Stimulated activated effector memory CD8-positive, alpha-beta T cell treated with anti-CD3 and anti-CD28 coated beads, Interleukin-12 subunit alpha, Interleukin-12 subunit beta, amount 100 ng/mL, for 72 hours (primary cell): Measurements from ENCODE around the gene BIRC3.
"Not testable (repeated sequence)": the region's sequence is repeated elsewhere in the genome, so short reads cannot be mapped to it uniquely, and the experiment has no call there.

ENCODE experiments used
- ATAC-seq: fragments of 150-1000 bp; cut with Tn5 transposase; 2 replicates; pipeline ENCODE4 v1.10.0; 2021
- DNase-seq, 2 donors: peaks; one replicate each; pipeline ENCODE4 v3.0.0; 2021 to 2022; ENCODE audit warnings: low spot score in 2 of 2
- H3K27ac Mint-ChIP-seq: one replicate; pipeline ENCODE4 v1.8.0; 2022; ENCODE audit warnings: mild to moderate bottlenecking, mixed read lengths
- H3K36me3 Mint-ChIP-seq: one replicate; pipeline ENCODE4 v1.8.0; 2022; ENCODE audit warnings: mild to moderate bottlenecking, mixed read lengths
- H3K4me1 Mint-ChIP-seq: one replicate; pipeline ENCODE4 v1.8.0; 2022; ENCODE audit warnings: mixed read lengths
- H3K4me3 Mint-ChIP-seq: one replicate; pipeline ENCODE4 v1.8.0; 2022; ENCODE audit warnings: mild to moderate bottlenecking, mixed read lengths
- H3K9me3 Mint-ChIP-seq: one replicate; pipeline ENCODE4 v1.8.0; 2022; ENCODE audit warnings: mixed read lengths

Gene BIRC3

GRCh38 chr11:102331341-102331740 lies 14.1 kb downstream of the BIRC3 start:
- H3K27ac Mint-ChIP-seq = peak overlapping the region; percentile 13
- no peak for ATAC-seq
- H3K36me3 Mint-ChIP-seq = peaks cover 100% of the 10 kb centered on the region
- peaks cover 16% of the 10 kb centered on the region for H3K4me1 Mint-ChIP-seq
- DNase-seq = no peak
- H3K4me3 Mint-ChIP-seq = no peak overlapping the region
- no peaks in the 10 kb centered on the region for H3K9me3 Mint-ChIP-seq

- peaks cover 17% of the 10 kb centered on the region for H3K4me1 Mint-ChIP-seq
- no peaks in the 10 kb centered on the region for H3K9me3 Mint-ChIP-seq
- H3K27ac Mint-ChIP-seq = peak overlapping the region; percentile 48
- peaks cover 100% of the 10 kb centered on the region for H3K36me3 Mint-ChIP-seq
- no peak overlapping the region for H3K4me3 Mint-ChIP-seq
- DNase-seq = no peak
- ATAC-seq = peak; percentile 89
Measured at GRCh38 chr11:102332611-102332994, 15.3 kb downstream of the BIRC3 start.

- peaks cover 63% of the 10 kb centered on the region for H3K36me3 Mint-ChIP-seq
- peaks cover 42% of the 10 kb centered on the region for H3K4me1 Mint-ChIP-seq
- H3K4me3 Mint-ChIP-seq = no peak overlapping the region
- DNase-seq (no peak), ATAC-seq (no peak)
- H3K27ac Mint-ChIP-seq = peak overlapping the region; percentile 66
- no peaks in the 10 kb centered on the region for H3K9me3 Mint-ChIP-seq
Measured at GRCh38 chr11:102338479-102339010, 21.3 kb downstream of the BIRC3 start.

GRCh38 chr11:102341311-102341710 lies 24.0 kb downstream of the BIRC3 start:
- not testable (repeated sequence) for ATAC-seq, H3K9me3 Mint-ChIP-seq, H3K4me3 Mint-ChIP-seq, DNase-seq, H3K27ac Mint-ChIP-seq
- peaks cover 49% of the 10 kb centered on the region for H3K4me1 Mint-ChIP-seq
- peaks cover 40% of the 10 kb centered on the region for H3K36me3 Mint-ChIP-seq

- Mint-ChIP-seq H3K9me3 (no peaks in the 10 kb centered on the region), H3K27ac (no peak overlapping the region), H3K4me3 (no peak overlapping the region), H3K4me1 (peaks cover 49% of the 10 kb centered on the region), H3K36me3 (peaks cover 40% of the 10 kb centered on the region)
- DNase-seq (peak; percentile 60 to 87), ATAC-seq (peak; percentile 69)
Measured at GRCh38 chr11:102341844-102342318, 24.6 kb downstream of the BIRC3 start.

GRCh38 chr11:102343809-102344208 lies 26.5 kb downstream of the BIRC3 start:
- Mint-ChIP-seq H3K9me3 (no peaks in the 10 kb centered on the region), H3K4me3 (no peak overlapping the region), H3K27ac (no peak overlapping the region), H3K4me1 (peaks cover 46% of the 10 kb centered on the region), H3K36me3 (peaks cover 38% of the 10 kb centered on the region)
- no peak for DNase-seq
- ATAC-seq = no peak

- peak overlapping the region; percentile 93 for H3K27ac Mint-ChIP-seq
- H3K4me3 Mint-ChIP-seq = peak overlapping the region; percentile 93
- DNase-seq (peak in 1 of 2 donors; percentile 68), ATAC-seq (no peak)
- no peaks in the 10 kb centered on the region for H3K9me3 Mint-ChIP-seq
- H3K36me3 Mint-ChIP-seq = peaks cover 44% of the 10 kb centered on the region
- H3K4me1 Mint-ChIP-seq = peaks cover 40% of the 10 kb centered on the region
Measured at GRCh38 chr11:102345904-102346303, 28.6 kb downstream of the BIRC3 start.

GRCh38 chr11:102346456-102346747 lies 29.1 kb downstream of the BIRC3 start:
- Mint-ChIP-seq H3K4me3 (peak overlapping the region; percentile 93), H3K9me3 (no peaks in the 10 kb centered on the region), H3K27ac (peak overlapping the region; percentile 93), H3K4me1 (peaks cover 37% of the 10 kb centered on the region), H3K36me3 (peaks cover 49% of the 10 kb centered on the region)
- ATAC-seq = no peak
- DNase-seq = no peak

GRCh38 chr11:102346748-102347461 lies 29.6 kb downstream of the BIRC3 start, which contains the start of gene BIRC2:
BIRC2 (plus strand) TSS chr11:102347214; CDS start chr11:102349855, 2,641 bp downstream.
- peaks cover 54% of the 10 kb centered on the region for H3K36me3 Mint-ChIP-seq
- H3K27ac Mint-ChIP-seq = peak within 1 kb of the TSS; percentile 93
- H3K4me3 Mint-ChIP-seq = peak within 1 kb of the TSS; percentile 93
- ATAC-seq = peak; percentile 93
- H3K4me1 Mint-ChIP-seq = peaks cover 37% of the 10 kb centered on the region
- DNase-seq = peak; percentile 96 to 97
- no peaks in the 10 kb centered on the region for H3K9me3 Mint-ChIP-seq

- no peaks in the 10 kb centered on the region for H3K9me3 Mint-ChIP-seq
- DNase-seq (peak in 1 of 2 donors; percentile 52), ATAC-seq (peak; percentile 7)
- H3K4me1 Mint-ChIP-seq = peaks cover 35% of the 10 kb centered on the region
- peak overlapping the region; percentile 93 for H3K4me3 Mint-ChIP-seq
- H3K36me3 Mint-ChIP-seq = peaks cover 62% of the 10 kb centered on the region
- H3K27ac Mint-ChIP-seq = peak overlapping the region; percentile 93
Measured at GRCh38 chr11:102347462-102348370, 30.4 kb downstream of the BIRC3 start.

- Mint-ChIP-seq H3K4me1 (peaks cover 46% of the 10 kb centered on the region), H3K36me3 (peaks cover 96% of the 10 kb centered on the region)
- ATAC-seq = no peak
Measured at GRCh38 chr11:102357116-102357515, 39.8 kb downstream of the BIRC3 start.

GRCh38 chr11:102359372-102359771 lies 42.1 kb downstream of the BIRC3 start:
- H3K4me1 Mint-ChIP-seq = peaks cover 45% of the 10 kb centered on the region

More at GRCh38 chr11:102357116-102357515, 39.8 kb downstream of the BIRC3 start:
- Mint-ChIP-seq H3K4me3 (no peak overlapping the region), H3K9me3 (no peaks in the 10 kb centered on the region), H3K27ac (no peak overlapping the region)
- no peak for DNase-seq

GRCh38 chr11:102360681-102361080 lies 43.4 kb downstream of the BIRC3 start:
- peaks cover 45% of the 10 kb centered on the region for H3K4me1 Mint-ChIP-seq
- H3K27ac Mint-ChIP-seq = peak overlapping the region; percentile 75
- DNase-seq (no peak), ATAC-seq (no peak)
- peaks cover 95% of the 10 kb centered on the region for H3K36me3 Mint-ChIP-seq
- H3K4me3 Mint-ChIP-seq = peak overlapping the region; percentile 14
- no peaks in the 10 kb centered on the region for H3K9me3 Mint-ChIP-seq

More at GRCh38 chr11:102359372-102359771, 42.1 kb downstream of the BIRC3 start:
- Mint-ChIP-seq H3K27ac (no peak overlapping the region), H3K9me3 (no peaks in the 10 kb centered on the region), H3K4me3 (no peak overlapping the region), H3K36me3 (peaks cover 96% of the 10 kb centered on the region)
- ATAC-seq (no peak), DNase-seq (no peak)

GRCh38 chr11:102361086-102362031 lies 44.1 kb downstream of the BIRC3 start:
- peak overlapping the region; percentile 14 for H3K4me3 Mint-ChIP-seq
- DNase-seq (no peak), ATAC-seq (peak; percentile 91)
- H3K9me3 Mint-ChIP-seq = no peaks in the 10 kb centered on the region
- H3K36me3 Mint-ChIP-seq = peaks cover 95% of the 10 kb centered on the region
- H3K27ac Mint-ChIP-seq = peak overlapping the region; percentile 75
- H3K4me1 Mint-ChIP-seq = peaks cover 51% of the 10 kb centered on the region
